GM21367 (cell line): ENCODE data around the gene B4GALT3.

ENCODE experiments used
- ATAC-seq: cut with Tn5 transposase; IDR thresholded peaks from one replicate; pipeline ENCODE4 v1.9.1; 2021; ENCODE audit not compliant: unreplicated experiment

The B4GALT3 gene

DNA sequence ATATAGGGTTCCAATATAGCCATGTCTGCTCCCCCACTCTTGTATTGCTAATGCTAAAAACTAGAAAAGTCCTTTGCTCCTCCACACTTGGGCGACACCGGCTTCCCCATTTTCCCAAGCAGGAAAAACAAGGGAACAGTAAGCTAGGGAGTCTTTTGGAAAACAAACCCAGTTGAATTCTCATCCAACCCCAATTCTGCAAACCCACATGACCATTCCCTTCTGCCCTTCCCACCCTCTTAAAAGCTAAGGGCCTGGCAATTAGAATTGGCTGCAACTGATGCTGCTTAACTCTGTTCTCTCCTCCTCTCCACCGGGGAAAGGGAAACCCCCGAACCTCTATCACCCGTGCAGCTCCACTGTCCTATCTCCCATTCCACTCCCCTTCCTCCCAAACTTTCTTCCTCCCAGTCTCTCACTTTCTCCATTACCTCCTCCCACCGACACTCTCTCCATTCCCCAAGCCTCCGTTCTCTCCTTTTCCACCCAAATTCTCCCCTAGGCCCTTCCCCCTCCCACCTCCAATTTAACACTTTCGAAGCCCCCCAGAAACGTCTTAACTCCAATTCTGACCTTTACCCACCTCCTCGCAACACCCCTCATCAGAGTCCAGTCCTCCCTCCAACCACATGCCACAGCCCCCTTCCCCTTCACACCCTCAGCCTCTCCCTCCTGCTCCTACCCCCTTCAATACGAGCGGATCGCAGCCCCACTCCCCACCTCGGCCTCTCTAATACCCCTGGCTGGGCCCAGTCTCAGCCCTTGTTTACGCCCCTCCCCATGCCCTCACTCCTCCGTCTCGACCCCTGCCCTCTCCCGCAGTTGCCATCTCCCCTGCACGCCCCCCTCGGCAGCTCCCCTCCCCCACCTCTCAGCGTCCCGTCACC, 45.5 kb downstream of the B4GALT3 start:
- ATAC-seq, result no peak

DNA sequence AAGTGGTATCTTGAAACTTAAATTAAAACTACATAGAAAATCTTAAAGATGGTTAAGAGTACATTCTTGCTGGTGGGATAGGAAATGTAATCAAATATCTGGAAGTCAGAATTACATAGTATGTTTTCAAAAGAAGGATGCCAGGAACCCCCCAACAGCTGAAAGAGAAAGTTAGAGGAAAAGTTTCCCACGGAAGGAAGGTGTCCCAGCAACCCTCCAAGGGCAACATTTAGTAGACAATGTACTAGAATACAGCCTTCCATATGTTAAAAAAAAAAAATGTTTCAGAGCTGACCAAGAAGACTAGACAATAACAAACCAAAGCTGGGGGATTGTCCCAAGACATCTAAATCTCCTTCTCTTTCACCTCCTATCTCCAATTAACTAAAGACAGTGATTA, 47.0 kb downstream of the B4GALT3 start:
- ATAC-seq, result no peak

DNA sequence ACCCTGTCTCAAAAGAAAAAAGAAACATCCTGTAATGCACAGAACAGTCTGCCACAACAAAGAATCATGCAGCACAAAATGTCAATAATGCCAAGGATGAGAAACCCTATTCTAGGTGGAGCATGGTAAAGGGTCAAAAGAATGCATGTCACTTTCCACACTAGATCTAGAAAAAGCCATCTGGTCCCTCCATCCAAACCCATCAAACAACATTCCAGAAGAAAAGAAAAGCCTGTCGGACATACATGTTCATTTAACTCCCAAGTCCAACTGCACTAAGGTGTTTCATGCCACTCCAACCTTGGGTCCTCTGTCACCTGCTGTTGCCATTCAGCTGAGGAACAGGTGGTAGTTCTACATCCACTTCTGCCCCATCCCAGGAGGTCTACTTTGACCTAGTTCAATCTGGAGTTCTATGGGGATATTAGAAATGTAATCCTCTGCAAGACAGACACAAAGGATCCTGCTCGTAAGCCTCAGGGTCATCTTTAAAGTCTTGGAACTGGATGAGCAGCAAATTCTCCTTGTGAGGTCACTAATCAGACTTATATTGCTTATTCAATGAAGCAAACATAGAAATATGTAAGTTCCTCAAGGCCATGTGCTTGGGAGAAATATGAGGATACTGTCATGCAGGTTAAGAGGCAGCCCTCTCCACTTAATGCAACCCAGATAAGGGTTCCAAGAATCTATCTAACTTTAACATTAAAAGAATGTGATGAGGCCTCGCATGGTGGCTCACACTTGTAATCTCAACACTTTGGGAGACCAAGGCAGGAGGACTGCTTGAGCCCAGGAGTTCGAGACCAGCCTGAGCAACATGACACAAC, 48.5 kb downstream of the B4GALT3 start:
- no peak for ATAC-seq

DNA sequence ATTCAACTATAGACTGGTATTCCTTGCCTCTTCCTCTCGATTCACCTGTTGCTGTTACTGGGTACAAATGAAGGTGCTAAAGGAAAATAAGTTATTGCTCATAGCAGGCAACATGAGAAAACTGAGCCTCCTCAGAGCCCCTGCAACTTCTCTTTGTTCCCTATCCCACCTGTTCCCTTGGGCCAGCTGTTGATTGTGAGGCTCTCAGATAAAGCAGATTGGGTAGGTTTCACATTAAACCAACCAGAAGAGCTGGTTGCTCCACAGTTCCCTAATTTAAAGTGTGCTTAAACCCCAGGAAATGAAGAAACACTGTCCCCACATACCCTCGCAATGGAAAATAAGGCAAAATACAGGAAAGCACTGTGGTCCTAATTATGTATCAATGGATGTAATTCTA, 49.7 kb downstream of the B4GALT3 start:
- ATAC-seq, result no peak

DNA sequence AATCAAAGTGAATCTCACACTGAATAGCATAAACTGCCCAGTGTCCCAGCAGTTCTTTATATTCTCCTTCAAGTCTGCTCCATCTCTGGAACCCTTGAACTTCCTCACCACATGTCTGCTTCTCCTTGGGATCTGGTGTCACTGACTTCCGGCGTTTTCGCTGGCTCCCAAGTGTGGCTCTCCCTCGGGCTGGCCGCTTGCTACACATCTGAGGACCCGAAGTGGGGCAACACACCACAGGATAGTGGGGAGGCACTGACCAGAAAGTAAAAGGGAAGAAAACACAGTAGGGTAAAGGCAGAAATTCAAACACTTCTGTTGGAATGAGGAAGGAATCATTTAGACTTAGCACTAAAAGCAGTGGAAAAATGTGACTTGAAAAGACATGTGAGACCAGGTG, 54.3 kb downstream of the B4GALT3 start:
- no peak for ATAC-seq

DNA sequence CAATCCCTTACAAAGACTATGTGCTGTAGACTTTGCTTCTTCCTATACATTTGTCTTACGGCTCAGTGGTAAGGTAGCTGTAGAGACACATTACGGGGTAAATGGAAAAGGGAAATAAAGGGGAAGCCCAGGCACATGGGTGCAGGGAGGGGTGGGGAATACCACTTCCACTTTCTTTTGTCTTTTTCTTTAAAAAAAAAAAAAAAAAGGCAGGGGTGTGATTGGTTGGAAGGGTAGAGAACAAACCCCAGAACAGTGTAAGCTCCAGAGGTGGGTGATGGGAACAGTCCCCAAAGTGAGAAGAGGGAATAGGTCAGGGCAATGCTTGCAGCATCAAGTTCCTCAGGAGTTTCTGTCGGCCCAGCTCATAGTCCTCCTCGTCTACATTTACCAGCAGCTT, 55.5 kb downstream of the B4GALT3 start:
- ATAC-seq, result no peak
